ENCODE results near the gene IGLL5. TPM values are rescaled to one million over a fixed set of nuclear protein-coding genes. Genes with fewer than 3 reads are reported as not detected.
"Not testable (repeated sequence)": the region's sequence is repeated elsewhere in the genome, so short reads cannot be mapped to it uniquely, and the experiment has no call there.

Gene IGLL5
- total RNA-seq, 4 donors from 2014 or later, result 1.1 to 35.5 (median 6.0) TPM; not detected in 1

DNA sequence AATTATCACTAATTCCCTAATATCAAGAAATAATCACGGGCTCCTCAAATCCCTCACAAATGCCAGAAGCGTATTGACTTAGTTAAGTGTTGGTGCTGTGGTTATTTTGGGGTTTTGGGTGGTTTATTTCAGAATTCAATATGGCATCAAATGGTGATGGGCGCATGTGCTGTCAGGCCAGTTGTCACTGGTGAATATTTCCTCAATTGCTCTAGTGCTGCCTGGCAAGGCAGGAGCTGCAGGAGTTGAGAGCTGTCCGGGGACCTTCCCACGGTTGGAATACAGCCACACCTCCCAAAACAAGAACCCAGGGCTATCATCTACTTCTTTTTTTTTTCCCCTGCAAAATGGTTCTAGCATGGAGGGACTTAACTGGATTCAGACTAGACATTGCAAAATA, 10.3 kb downstream of the IGLL5 start:
- H3K4me3 ChIP-seq, result no peak overlapping the region
- no peaks in the 10 kb centered on the region for H3K27me3 ChIP-seq
- H3K27ac ChIP-seq, result no peak overlapping the region
- peak in 1 of 3 donors; percentile 14 for DNase-seq
- no peaks in the 10 kb centered on the region for H3K9me3 ChIP-seq
- H3K4me1 ChIP-seq, result no peaks in the 10 kb centered on the region
- no peak for TF ChIP-seq POLR2A (IDR thresholded peaks at IDR 0.05)
- TF ChIP-seq, protein P1, sequence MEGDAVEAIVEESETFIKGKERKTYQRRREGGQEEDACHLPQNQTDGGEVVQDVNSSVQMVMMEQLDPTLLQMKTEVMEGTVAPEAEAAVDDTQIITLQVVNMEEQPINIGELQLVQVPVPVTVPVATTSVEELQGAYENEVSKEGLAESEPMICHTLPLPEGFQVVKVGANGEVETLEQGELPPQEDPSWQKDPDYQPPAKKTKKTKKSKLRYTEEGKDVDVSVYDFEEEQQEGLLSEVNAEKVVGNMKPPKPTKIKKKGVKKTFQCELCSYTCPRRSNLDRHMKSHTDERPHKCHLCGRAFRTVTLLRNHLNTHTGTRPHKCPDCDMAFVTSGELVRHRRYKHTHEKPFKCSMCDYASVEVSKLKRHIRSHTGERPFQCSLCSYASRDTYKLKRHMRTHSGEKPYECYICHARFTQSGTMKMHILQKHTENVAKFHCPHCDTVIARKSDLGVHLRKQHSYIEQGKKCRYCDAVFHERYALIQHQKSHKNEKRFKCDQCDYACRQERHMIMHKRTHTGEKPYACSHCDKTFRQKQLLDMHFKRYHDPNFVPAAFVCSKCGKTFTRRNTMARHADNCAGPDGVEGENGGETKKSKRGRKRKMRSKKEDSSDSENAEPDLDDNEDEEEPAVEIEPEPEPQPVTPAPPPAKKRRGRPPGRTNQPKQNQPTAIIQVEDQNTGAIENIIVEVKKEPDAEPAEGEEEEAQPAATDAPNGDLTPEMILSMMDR (IDR thresholded peaks at IDR 0.05), result no peak
- H3K36me3 ChIP-seq, result no peaks in the 10 kb centered on the region

DNA sequence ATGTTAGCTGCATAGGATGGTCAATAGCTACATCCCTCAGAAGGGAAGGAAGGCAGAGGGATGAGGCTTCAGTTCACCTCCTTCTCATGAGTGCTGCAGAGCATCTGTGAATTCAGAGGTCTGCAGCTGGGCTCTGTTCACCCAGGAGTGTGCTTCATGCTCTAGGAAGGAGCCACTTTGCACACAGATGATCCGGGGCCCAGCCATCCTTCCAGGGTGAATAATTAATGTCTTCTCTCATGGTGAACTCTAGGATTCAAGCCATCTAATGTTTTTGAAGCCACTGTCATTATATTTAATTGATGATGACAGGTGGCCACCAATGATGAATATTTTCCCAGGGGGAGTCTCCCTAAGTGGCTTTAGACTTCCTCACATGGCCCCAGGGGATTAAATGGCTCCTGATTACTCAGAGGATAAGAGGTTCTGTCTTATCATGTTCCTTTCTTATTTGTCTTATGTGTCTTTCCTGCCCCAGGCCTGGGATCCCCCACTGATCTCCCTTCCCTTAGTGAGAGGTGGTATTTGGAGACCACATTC, 10.9 kb downstream of the IGLL5 start:
- not testable (repeated sequence) for H3K27ac ChIP-seq, H3K27me3 ChIP-seq, H3K36me3 ChIP-seq, H3K9me3 ChIP-seq, H3K4me3 ChIP-seq, H3K4me1 ChIP-seq
- peak in 1 of 3 donors; percentile 26 for DNase-seq

DNA sequence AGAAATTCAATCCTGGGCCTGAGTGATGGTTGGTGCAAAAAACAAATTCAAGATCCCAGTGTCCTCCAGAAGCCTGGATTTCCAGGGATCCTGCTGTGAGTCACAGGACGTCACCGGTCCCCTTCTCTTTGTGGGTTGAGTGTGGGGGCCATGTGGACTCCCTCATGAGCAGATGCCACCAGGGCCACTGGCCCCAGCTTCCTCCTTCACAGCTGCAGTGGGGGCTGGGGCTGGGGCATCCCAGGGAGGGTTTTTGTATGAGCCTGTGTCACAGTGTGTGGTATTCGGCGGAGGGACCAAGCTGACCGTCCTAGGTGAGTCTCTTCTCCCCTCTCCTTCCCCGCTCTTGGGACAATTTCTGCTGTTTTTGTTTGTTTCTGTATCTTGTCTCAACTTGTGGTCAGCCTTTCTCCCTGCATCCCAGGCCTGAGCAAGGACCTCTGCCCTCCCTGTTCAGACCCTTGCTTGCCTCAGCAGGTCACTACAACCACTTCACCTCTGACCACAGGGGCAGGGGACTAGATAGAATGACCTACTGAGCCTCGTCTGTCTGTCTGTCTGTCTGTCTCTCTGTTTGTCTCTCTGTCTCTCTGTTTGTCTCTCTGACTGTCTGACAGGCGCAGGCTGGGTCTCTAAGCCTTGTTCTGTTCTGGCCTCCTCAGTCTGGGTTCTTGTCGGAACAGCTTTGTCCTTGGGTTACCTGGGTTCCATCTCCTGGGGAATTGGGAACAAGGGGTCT, 11.9 kb downstream of the IGLL5 start:
- H3K36me3 ChIP-seq, H3K27ac ChIP-seq, H3K4me3 ChIP-seq, H3K9me3 ChIP-seq, H3K4me1 ChIP-seq, H3K27me3 ChIP-seq: not testable (repeated sequence)
- DNase-seq, result peak in 1 of 3 donors; percentile 42

DNA sequence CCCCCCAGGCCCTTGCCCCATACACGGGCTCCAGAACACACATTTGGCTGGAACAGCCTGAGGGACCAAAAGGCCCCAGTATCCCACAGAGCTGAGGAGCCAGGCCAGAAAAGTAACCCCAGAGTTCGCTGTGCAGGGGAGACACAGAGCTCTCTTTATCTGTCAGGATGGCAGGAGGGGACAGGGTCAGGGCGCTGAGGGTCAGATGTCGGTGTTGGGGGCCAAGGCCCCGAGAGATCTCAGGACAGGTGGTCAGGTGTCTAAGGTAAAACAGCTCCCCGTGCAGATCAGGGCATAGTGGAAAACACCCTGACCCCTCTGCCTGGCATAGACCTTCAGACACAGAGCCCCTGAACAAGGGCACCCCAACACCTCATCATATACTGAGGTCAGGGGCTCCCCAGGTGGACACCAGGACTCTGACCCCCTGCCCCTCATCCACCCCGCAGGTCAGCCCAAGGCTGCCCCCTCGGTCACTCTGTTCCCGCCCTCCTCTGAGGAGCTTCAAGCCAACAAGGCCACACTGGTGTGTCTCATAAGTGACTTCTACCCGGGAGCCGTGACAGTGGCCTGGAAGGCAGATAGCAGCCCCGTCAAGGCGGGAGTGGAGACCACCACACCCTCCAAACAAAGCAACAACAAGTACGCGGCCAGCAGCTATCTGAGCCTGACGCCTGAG, 13.1 kb downstream of the IGLL5 start:
- H3K27me3 ChIP-seq, H3K36me3 ChIP-seq, DNase-seq, H3K9me3 ChIP-seq, H3K4me1 ChIP-seq: not testable (repeated sequence)
- Histone ChIP-seq H3K27ac (peak overlapping the region in 1 of 4 donors; percentile 52), H3K4me3 (peak overlapping the region in 1 of 4 donors; percentile 15)

DNA sequence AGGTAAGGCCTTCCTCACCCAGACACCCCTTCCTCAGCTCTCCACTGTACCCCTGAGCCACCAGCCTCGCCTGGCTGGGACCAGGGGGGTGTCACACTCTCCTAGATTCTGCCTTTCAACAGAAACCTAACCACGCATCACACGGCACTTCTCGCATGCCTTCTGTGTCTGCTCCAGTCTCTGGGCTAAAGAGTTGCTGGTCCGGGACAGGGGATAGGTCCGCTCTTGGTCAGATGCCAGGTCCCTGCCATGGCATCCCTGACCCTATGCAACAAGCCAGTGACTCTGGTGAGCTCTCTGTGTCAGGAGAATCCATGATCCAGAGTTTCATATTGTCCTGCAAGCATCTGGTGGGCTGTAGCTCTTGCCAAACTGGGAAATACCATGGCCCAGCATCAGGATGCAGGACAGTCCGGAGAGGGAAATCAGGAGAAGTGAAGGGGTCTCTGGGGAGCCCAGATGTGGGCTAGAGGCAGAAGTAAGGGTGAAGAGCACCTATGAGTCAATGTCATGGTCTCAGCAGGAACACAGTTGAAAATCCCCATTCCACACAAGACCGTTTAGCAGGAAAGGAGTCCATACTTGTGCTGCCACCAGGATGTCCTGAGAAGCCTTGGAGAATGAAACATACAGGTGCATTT, 14.1 kb downstream of the IGLL5 start:
- no peaks in the 10 kb centered on the region for H3K4me1 ChIP-seq
- H3K36me3 ChIP-seq, result no peaks in the 10 kb centered on the region
- H3K27ac ChIP-seq, result peak overlapping the region in 1 of 4 donors; percentile 52
- TF ChIP-seq, protein P1 (IDR thresholded peaks at IDR 0.05), result no peak
- no peak for TF ChIP-seq POLR2A (IDR thresholded peaks at IDR 0.05)
- no peaks in the 10 kb centered on the region for H3K27me3 ChIP-seq
- DNase-seq, result no peak
- peak overlapping the region in 1 of 4 donors; percentile 21 for H3K4me3 ChIP-seq
- H3K9me3 ChIP-seq, result no peaks in the 10 kb centered on the region

DNA sequence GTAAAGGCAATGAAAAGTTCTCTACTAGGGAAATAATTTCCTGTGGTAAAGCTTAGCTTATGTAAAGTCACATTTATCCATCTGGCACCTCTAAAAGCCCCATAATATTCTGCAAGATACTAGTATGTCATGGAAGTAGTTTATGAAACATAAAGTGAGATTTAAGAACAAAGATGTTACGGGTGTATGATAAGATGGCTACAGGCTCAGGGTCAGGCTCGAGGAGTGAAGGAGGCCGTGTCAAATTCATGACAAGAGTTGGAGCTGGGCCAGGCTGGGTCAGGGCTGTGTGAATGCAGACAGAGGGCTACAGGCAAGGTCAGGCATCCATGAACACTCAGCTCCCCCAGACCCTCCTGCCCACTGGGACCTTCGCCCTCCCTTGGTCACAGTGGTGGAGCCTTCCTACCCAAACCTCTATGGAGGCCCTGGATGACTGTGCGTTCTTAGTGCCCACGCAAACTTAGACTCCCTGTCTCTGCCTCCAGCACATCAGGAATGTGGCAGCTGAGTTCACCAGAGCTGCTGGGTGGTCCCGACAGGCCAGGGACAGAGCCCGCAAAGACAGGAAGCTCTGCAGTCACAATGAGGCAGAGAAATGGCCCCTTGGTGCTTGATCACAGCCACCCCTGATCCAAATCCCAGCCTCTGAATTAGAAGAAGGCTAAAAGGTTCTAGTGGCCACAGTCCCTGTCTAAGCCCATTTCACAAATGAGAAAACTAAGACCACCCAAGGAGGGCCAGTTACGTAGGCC, 14.8 kb downstream of the IGLL5 start:
- Histone ChIP-seq H3K9me3 (no peaks in the 10 kb centered on the region), H3K4me3 (no peak overlapping the region), H3K27ac (peak overlapping the region in 2 of 4 donors; percentile 52 to 55), H3K27me3 (no peaks in the 10 kb centered on the region), H3K36me3 (no peaks in the 10 kb centered on the region), H3K4me1 (no peaks in the 10 kb centered on the region)
- DNase-seq, result no peak
- TF ChIP-seq POLR2A (IDR thresholded peaks at IDR 0.05), result no peak
- TF ChIP-seq, protein P1 (IDR thresholded peaks at IDR 0.05), result no peak

Measured in Peyer's patch (tissue), 4 donors.